IMR-90 (cell line): Measurements from ENCODE around the gene NIBAN1. TPM values are rescaled to one million over a fixed set of nuclear protein-coding genes. Genes with fewer than 3 reads are reported as not detected.

Experiments
- ATAC-seq: fragments of 200-7000 bp; cut with Tn5 transposase; 2 replicates; pipeline ENCODE4 v1.9.1; 2020; ENCODE audit warnings: low read depth, mild to moderate bottlenecking, moderate library complexity
- BruUV-seq: library from RNA; stranded (reverse); fragments of 400-500 nt; replicated peaks from 2 replicates; lab custom pipeline; 2021; lab: Mats Ljungman, UMichigan
- CTCF ChIA-PET: fragments of 300-600 bp; formaldehyde crosslinking; extraction: SDS; loops from one replicate; lab custom pipeline; 2021; ENCODE audit warnings: antibody characterized with exemption; lab: Yijun Ruan, JAX
- POLR2A ChIA-PET: fragments of 300-600 bp; sonication (Branson Sonifier 250); formaldehyde crosslinking; loops from one replicate; lab custom pipeline; 2022; ENCODE audit warnings: antibody characterized with exemption; ENCODE audit not compliant: unreplicated experiment; lab: Charles Lee
- DNase-seq: peaks from one replicate; pipeline ENCODE4 v3.0.0; 2013
- H2AFZ ChIP-seq: replicated peaks from 2 replicates; pipeline ENCODE3; 2013; ENCODE audit warnings: low read length, mild to moderate bottlenecking; ENCODE audit not compliant: poor library complexity
- H2AK5ac ChIP-seq: 2 replicates; pipeline ENCODE4 v1.6.1; 2013; ENCODE audit warnings: low read depth, low read length, inconsistent platforms
- H2AK9ac ChIP-seq: replicated peaks from 2 replicates; pipeline ENCODE3; 2013; ENCODE audit warnings: mild to moderate bottlenecking, low read depth, low read length, moderate library complexity; ENCODE audit not compliant: poor library complexity
- H2BK120ac ChIP-seq: 2 replicates; pipeline ENCODE4 v1.6.1; 2013; ENCODE audit warnings: low read depth, low read length, inconsistent platforms
- H2BK15ac ChIP-seq: 3 replicates; pipeline ENCODE4 v1.6.1; 2013; ENCODE audit warnings: low read depth, low read length, inconsistent platforms
- H2BK20ac ChIP-seq: 2 replicates; pipeline ENCODE4 v1.6.1; 2013; ENCODE audit warnings: low read depth, mild to moderate bottlenecking, inconsistent platforms, low read length, moderate library complexity
- H2BK5ac ChIP-seq: 2 replicates; pipeline ENCODE4 v1.6.1; 2013; ENCODE audit warnings: mild to moderate bottlenecking, low read depth, low read length, inconsistent platforms; ENCODE audit not compliant: poor library complexity, severe bottlenecking
- H3K14ac ChIP-seq: replicated peaks from 2 replicates; pipeline ENCODE4 v1.6.1; 2013; ENCODE audit warnings: low read depth, low read length, inconsistent platforms
- H3K18ac ChIP-seq: 2 replicates; pipeline ENCODE4 v1.6.1; 2013; ENCODE audit warnings: low read depth, low read length, control low read depth
- H3K23ac ChIP-seq: 2 replicates; pipeline ENCODE4 v1.6.1; 2013; ENCODE audit warnings: low read depth, low read length, inconsistent platforms
- H3K27ac ChIP-seq: 2 replicates; pipeline ENCODE4 v1.5.1; 2013; ENCODE audit warnings: mild to moderate bottlenecking, control low read depth, low read length; ENCODE audit not compliant: insufficient read depth
- H3K27me3 ChIP-seq: 2 replicates; pipeline ENCODE4 v1.6.1; 2013; ENCODE audit warnings: low read length; ENCODE audit not compliant: control insufficient read depth, insufficient read depth
- H3K36me3 ChIP-seq: 2 replicates; pipeline ENCODE4 v1.6.1; 2013; ENCODE audit warnings: low read length, mixed read lengths; ENCODE audit not compliant: control insufficient read depth, insufficient read depth
- H3K4ac ChIP-seq: 2 replicates; pipeline ENCODE4 v1.6.1; 2013; ENCODE audit warnings: low read depth, low read length, inconsistent platforms
- H3K4me1 ChIP-seq: 2 replicates; pipeline ENCODE4 v1.6.1; 2013; ENCODE audit warnings: low read length, mixed read lengths; ENCODE audit not compliant: control insufficient read depth, insufficient read depth
- H3K4me2 ChIP-seq: 2 replicates; pipeline ENCODE4 v1.6.1; 2013; ENCODE audit warnings: low read depth, mild to moderate bottlenecking, control low read depth, low read length, moderate library complexity
- H3K4me3 ChIP-seq: 2 replicates; pipeline ENCODE4 v1.5.1; 2013; ENCODE audit warnings: low read depth, mild to moderate bottlenecking, control low read depth, low read length, moderate library complexity; ENCODE audit not compliant: insufficient read depth
- H3K56ac ChIP-seq: 2 replicates; pipeline ENCODE4 v1.6.1; 2013; ENCODE audit warnings: low read length, inconsistent platforms; ENCODE audit not compliant: insufficient read depth; ENCODE audit errors: extremely low read depth
- H3K79me1 ChIP-seq, 2 experiments: 2 replicates each; pipeline ENCODE4 v1.6.1; 2013; ENCODE audit warnings: low read length in 2 of 2, inconsistent platforms in 1 of 2, low read depth in 1 of 2
- H3K9ac ChIP-seq: 2 replicates; pipeline ENCODE4 v1.6.1; 2013; ENCODE audit warnings: low read depth, low read length, control low read depth
- H3K9me1 ChIP-seq: 2 replicates; pipeline ENCODE4 v1.6.1; 2013; ENCODE audit warnings: low read length, inconsistent platforms; ENCODE audit not compliant: insufficient read depth
- H3K9me3 ChIP-seq: 2 replicates; pipeline ENCODE4 v1.6.1; 2013; ENCODE audit warnings: low read length; ENCODE audit not compliant: control insufficient read depth, insufficient read depth
- H4K20me1 ChIP-seq: 2 replicates; pipeline ENCODE4 v1.6.1; 2013; ENCODE audit warnings: low read length, inconsistent platforms; ENCODE audit not compliant: insufficient read depth
- H4K5ac ChIP-seq: 2 replicates; pipeline ENCODE4 v1.6.1; 2013; ENCODE audit warnings: mild to moderate bottlenecking, low read depth, low read length, control low read depth
- H4K8ac ChIP-seq, 2 experiments: 2 replicates each; pipeline ENCODE4 v1.6.1; 2013; ENCODE audit warnings: low read depth in 2 of 2, low read length in 2 of 2, control low read depth in 1 of 2, inconsistent platforms in 1 of 2
- H4K91ac ChIP-seq: 2 replicates; pipeline ENCODE4 v1.6.1; 2013; ENCODE audit warnings: low read depth, low read length, inconsistent platforms; ENCODE audit not compliant: insufficient read depth
- BHLHE40 ChIP-seq: fragments of 150-350 bp; IDR thresholded peaks from 2 replicates; pipeline ENCODE4 v1.6.1; 2016; ENCODE audit warnings: mild to moderate bottlenecking, low read depth, low read length
- CEBPB ChIP-seq: IDR thresholded peaks from 2 replicates; pipeline ENCODE4 v1.6.1; 2012; ENCODE audit warnings: low read depth, low read length, improper control_type of control experiment
- CHD1 ChIP-seq: IDR thresholded peaks from 2 replicates; pipeline ENCODE4 v1.6.1; 2012; ENCODE audit warnings: low read depth, low read length, improper control_type of control experiment
- CTCF ChIP-seq: conservative IDR thresholded peaks from 2 replicates; pipeline ENCODE4 v1.5.1; 2012; ENCODE audit warnings: mild to moderate bottlenecking, low read depth, low read length, improper control_type of control experiment
- FOS ChIP-seq: fragments of 150-350 bp; IDR thresholded peaks from 2 replicates; pipeline ENCODE4 v1.6.1; 2016; ENCODE audit warnings: low read depth, low read length
- MAFK ChIP-seq: IDR thresholded peaks from 2 replicates; pipeline ENCODE4 v1.6.1; 2012; ENCODE audit warnings: low read depth, low read length, improper control_type of control experiment
- MAZ ChIP-seq: IDR thresholded peaks from 2 replicates; pipeline ENCODE4 v1.6.1; 2012; ENCODE audit warnings: low read depth, mild to moderate bottlenecking, low read length, improper control_type of control experiment, moderate library complexity, borderline replicate concordance
- MXI1 ChIP-seq: IDR thresholded peaks from 2 replicates; pipeline ENCODE4 v1.6.1; 2012; ENCODE audit warnings: low read depth, mild to moderate bottlenecking, low read length, moderate library complexity, borderline replicate concordance
- NFE2L2 ChIP-seq: fragments of 150-350 bp; IDR thresholded peaks from 2 replicates; pipeline ENCODE4 v1.6.1; 2016; ENCODE audit warnings: low read depth, mild to moderate bottlenecking, low read length
- POLR2A ChIP-seq: IDR thresholded peaks from 2 replicates; pipeline ENCODE4 v1.6.1; 2012; ENCODE audit warnings: mild to moderate bottlenecking, low read depth, low read length
- RAD21 ChIP-seq: IDR thresholded peaks from 2 replicates; pipeline ENCODE4 v1.6.1; 2012; ENCODE audit warnings: low read length, improper control_type of control experiment
- RCOR1 ChIP-seq: IDR thresholded peaks from 2 replicates; pipeline ENCODE4 v1.6.1; 2012; ENCODE audit warnings: mild to moderate bottlenecking, low read length, improper control_type of control experiment; ENCODE audit not compliant: insufficient replicate concordance
- RFX5 ChIP-seq: IDR thresholded peaks from 2 replicates; pipeline ENCODE4 v1.8.0; 2012; ENCODE audit warnings: low read depth, mild to moderate bottlenecking, low read length, moderate library complexity
- SMC3 ChIP-seq: fragments of 150-350 bp; IDR thresholded peaks from 2 replicates; pipeline ENCODE4 v1.6.1; 2016; ENCODE audit warnings: low read depth, mild to moderate bottlenecking, antibody characterized with exemption, low read length, moderate library complexity
- USF2 ChIP-seq: fragments of 150-350 bp; IDR thresholded peaks from 2 replicates; pipeline ENCODE4 v1.6.1; 2017; ENCODE audit warnings: mild to moderate bottlenecking, antibody characterized with exemption, low read length, low read depth
- WGBS, 2 experiments: methylation state at CpG; one replicate each; pipeline versions ENCODE4 v1.1.5 to v1.1.7; 2013; ENCODE audit warnings: missing lambda C conversion rate in 2 of 2; ENCODE audit not compliant: insufficient read length in 1 of 2; ENCODE audit errors: extremely low coverage in 2 of 2; 5-methylcytosine and 5-hydroxymethylcytosine counted together
- dilution Hi-C: fragments of 300-500 bp; cut with HindIII; formaldehyde crosslinking; loops from one replicate; pipeline ENCODE4 v1.14.3; 2018; ENCODE audit warnings: low sequenced_read_pairs; ENCODE audit not compliant: unreplicated experiment
- in situ Hi-C: fragments of 300-500 bp; cut with MboI; formaldehyde crosslinking; loops from 3 replicates; pipeline ENCODE4 v1.14.3; 2019; ENCODE audit warnings: low sequenced_read_pairs, inconsistent platforms, mixed read lengths
- intact Hi-C: fragments of 100-400 bp; cut with micrococcal nuclease; formaldehyde crosslinking; loops from 2 replicates; pipeline ENCODE4 v1.10.0; 2022
- polyA plus RNA-seq, 3 experiments: library from polyadenylated mRNA; depleted of rRNA; stranded (reverse); fragments of >200 nt; gene quantifications; 2 replicates each; pipeline ENCODE4 v1.2.3, GENCODE V29; 2012; ENCODE audit warnings: low replicate concordance in 1 of 3
- total RNA-seq: library from RNA; depleted of rRNA; stranded (reverse); fragments of >200 nt; gene quantifications from 2 replicates; pipeline ENCODE4 v1.2.3, GENCODE V29; 2012
- TF ChIP-seq, protein P1 (sequence below): fragments of 150-350 bp; IDR thresholded peaks from 2 replicates; pipeline ENCODE4 v1.6.1; 2016; ENCODE audit warnings: low read depth, mild to moderate bottlenecking, low read length, moderate library complexity, borderline replicate concordance

NIBAN1 gene
- total and polyA plus RNA-seq, 2 of the 4 experiments (the other 2 are of a cell fraction) = 4.0 to 10.0 TPM

DNA sequence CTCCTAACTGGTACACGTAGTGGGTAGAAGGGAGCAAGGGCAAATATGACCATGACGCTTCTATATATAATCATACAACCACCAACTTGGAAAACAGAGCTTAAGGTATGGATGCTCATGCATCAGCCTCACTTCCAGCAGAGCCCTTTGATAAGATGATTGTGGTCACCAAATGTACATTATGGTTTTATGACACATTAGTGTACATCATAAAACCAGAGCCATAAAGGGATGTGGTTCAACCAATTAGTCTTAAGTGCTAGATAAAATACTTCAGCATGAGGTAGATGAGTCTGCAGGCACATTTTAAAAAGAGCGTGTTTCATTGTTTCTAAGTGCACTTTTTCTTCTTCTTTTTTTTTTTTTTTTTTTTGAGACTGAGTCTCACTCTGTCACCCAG is 43.7 kb downstream of the NIBAN1 start:
- H4K91ac ChIP-seq = no peak overlapping the region
- no peak overlapping the region for H3K23ac ChIP-seq
- dilution Hi-C loops = no loop called here
- no peak overlapping the region for H3K9ac ChIP-seq
- H2BK15ac ChIP-seq = no peak overlapping the region
- CTCF ChIA-PET = no interaction called here
- in situ Hi-C loops = no loop called here
- H3K4me2 ChIP-seq = no peak overlapping the region
- no peaks in the 10 kb centered on the region for H4K20me1 ChIP-seq
- no peak overlapping the region for H3K56ac ChIP-seq
- no peak overlapping the region for H2AFZ ChIP-seq
- H3K4me3 ChIP-seq = no peak overlapping the region
- H3K79me1 ChIP-seq = peaks cover 0 to 32% of the 10 kb centered on the region in 2 experiments; a peak in 3 of 4 replicates
- H3K9me3 ChIP-seq = no peaks in the 10 kb centered on the region
- no peak overlapping the region for H4K8ac ChIP-seq
- H3K14ac ChIP-seq = no peak overlapping the region
- BruUV-seq = no TSS peak
- ATAC-seq (no peak), DNase-seq (no peak)
- H3K4me1 ChIP-seq = peaks cover 2% of the 10 kb centered on the region; the same call in 1 of the 2 replicates
- no peak overlapping the region for H3K4ac ChIP-seq
- POLR2A ChIA-PET = no interaction called here
- no peaks in the 10 kb centered on the region for H3K36me3 ChIP-seq
- no peaks in the 10 kb centered on the region for H3K27me3 ChIP-seq
- peaks cover 16% of the 10 kb centered on the region for H3K9me1 ChIP-seq
- no CpG with 5 or more reads among the region's 3 CpGs for WGBS, 2 experiments
- H2BK20ac ChIP-seq = no peak overlapping the region
- H3K18ac ChIP-seq = no peak overlapping the region
- intact Hi-C loops = no loop called here
- no peak overlapping the region for H2BK120ac ChIP-seq
- H2BK5ac ChIP-seq = no peak overlapping the region
- TF ChIP-seq BHLHE40 (no peak), SMC3 (no peak), RFX5 (no peak), FOS (no peak), USF2 (no peak), MAFK (no peak), CHD1 (no peak), POLR2A (no peak), MXI1 (no peak), RCOR1 (no peak), CEBPB (no peak), RAD21 (no peak), NFE2L2 (no peak), CTCF (no peak), MAZ (no peak)
- TF ChIP-seq, protein P1, sequence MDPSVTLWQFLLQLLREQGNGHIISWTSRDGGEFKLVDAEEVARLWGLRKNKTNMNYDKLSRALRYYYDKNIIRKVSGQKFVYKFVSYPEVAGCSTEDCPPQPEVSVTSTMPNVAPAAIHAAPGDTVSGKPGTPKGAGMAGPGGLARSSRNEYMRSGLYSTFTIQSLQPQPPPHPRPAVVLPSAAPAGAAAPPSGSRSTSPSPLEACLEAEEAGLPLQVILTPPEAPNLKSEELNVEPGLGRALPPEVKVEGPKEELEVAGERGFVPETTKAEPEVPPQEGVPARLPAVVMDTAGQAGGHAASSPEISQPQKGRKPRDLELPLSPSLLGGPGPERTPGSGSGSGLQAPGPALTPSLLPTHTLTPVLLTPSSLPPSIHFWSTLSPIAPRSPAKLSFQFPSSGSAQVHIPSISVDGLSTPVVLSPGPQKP = no peak
- H4K5ac ChIP-seq = no peak overlapping the region
- no peak overlapping the region for H3K27ac ChIP-seq
- no peak overlapping the region for H2AK5ac ChIP-seq
- H2AK9ac ChIP-seq = no peak overlapping the region
